ENCODE results near the gene PHLDB2.
A peak's percentile ranks its signal among the peaks of the same experiment; 100 is the strongest.

PHLDB2 gene

GRCh38 chr3:111979434-111980038 lies 120.5 kb downstream of the PHLDB2 start:
- DNase-seq (ENCODE audit: low spot score): no peak
- TF ChIP-seq CTCF (conservative IDR thresholded peaks at IDR 0.05; ENCODE audit: low read depth): no peak
- peak overlapping the region; percentile 82 for H3K27ac ChIP-seq
- POLR2A ChIA-PET (ENCODE audit: low non-redundant PET): no interaction called here
- CTCF ChIA-PET: interaction anchor here (0.6 to 3.1 kb wide), 4 partner anchors 12 to 316 kb away, joined by 3 to 6 read pairs (median 4); no protein-coding TSS in a partner anchor

- DNase-seq (ENCODE audit: low spot score): no peak
- POLR2A ChIA-PET (ENCODE audit: low non-redundant PET): interaction anchor here (0.7 kb wide), 1 partner anchor 32 kb away, joined by 6 read pairs; no protein-coding TSS in a partner anchor
- CTCF ChIA-PET: interaction anchor here (3.1 kb wide), 1 partner anchor 14 kb away, joined by 6 read pairs; no protein-coding TSS in a partner anchor
- no peak for TF ChIP-seq CTCF (conservative IDR thresholded peaks at IDR 0.05; ENCODE audit: low read depth)
- no peak overlapping the region for H3K27ac ChIP-seq
Measured at GRCh38 chr3:111980716-111981456, 121.8 kb downstream of the PHLDB2 start.

GRCh38 chr3:111981457-111981763 lies 122.3 kb downstream of the PHLDB2 start:
- POLR2A ChIA-PET (ENCODE audit: low non-redundant PET): no interaction called here
- CTCF ChIA-PET: no interaction called here
- TF ChIP-seq CTCF (conservative IDR thresholded peaks at IDR 0.05; ENCODE audit: low read depth): no peak
- DNase-seq (ENCODE audit: low spot score): no peak
- no peak overlapping the region for H3K27ac ChIP-seq

GRCh38 chr3:111984636-111985298 lies 125.7 kb downstream of the PHLDB2 start:
- DNase-seq (ENCODE audit: low spot score): no peak
- no peak overlapping the region for H3K27ac ChIP-seq
- ChIA-PET POLR2A (ENCODE audit: low non-redundant PET) (no interaction called here), CTCF (no interaction called here)
- TF ChIP-seq CTCF (conservative IDR thresholded peaks at IDR 0.05; ENCODE audit: low read depth): no peak

- CTCF ChIA-PET: interaction anchor here (0.5 to 0.6 kb wide), 2 partner anchors 20 to 21 kb away, joined by 3 read pairs; no protein-coding TSS in a partner anchor
- no peak for DNase-seq (ENCODE audit: low spot score)
- H3K27ac ChIP-seq: no peak overlapping the region
- no peak for TF ChIP-seq CTCF (conservative IDR thresholded peaks at IDR 0.05; ENCODE audit: low read depth)
- POLR2A ChIA-PET (ENCODE audit: low non-redundant PET): no interaction called here
Measured at GRCh38 chr3:111986800-111987199, 127.7 kb downstream of the PHLDB2 start.

GRCh38 chr3:111989061-111989678 lies 130.1 kb downstream of the PHLDB2 start:
- DNase-seq (ENCODE audit: low spot score): no peak
- H3K27ac ChIP-seq: no peak overlapping the region
- TF ChIP-seq CTCF (conservative IDR thresholded peaks at IDR 0.05; ENCODE audit: low read depth): peak; percentile 78
- ChIA-PET CTCF (interaction anchor here (0.6 to 2.3 kb wide), 12 partner anchors 9 to 519 kb away, joined by 3 to 10 read pairs (median 4); partner anchors contain the start of gene TAGLN3), POLR2A (ENCODE audit: low non-redundant PET) (no interaction called here)

Measured in RWPE1 (cell line).